Heart left ventricle (tissue), 16 donors: Measurements from ENCODE around the gene RXFP2. TPM values are rescaled to one million over a fixed set of nuclear protein-coding genes. Genes with fewer than 3 reads are reported as not detected.

Source experiments
- ATAC-seq, 4 donors: fragments of 200-7000 bp; cut with Tn5 transposase; one replicate each; pipeline ENCODE4 v1.9.1; 2020 to 2022; ENCODE audit warnings: moderate library complexity in 4 of 4, mild to moderate bottlenecking in 3 of 4, moderate number of reproducible peaks in 1 of 4
- DNase-seq, 5 donors: peaks; one replicate each; pipeline ENCODE4 v3.0.0-alpha.2; 2020
- H3K27ac ChIP-seq, 12 donors: fragments of 200-600 bp; sonication (generic) in 4 of 12; one replicate each; pipeline versions ENCODE4 v1.5.0 to v1.8.0; 2016 to 2022; ENCODE audit warnings: mild to moderate bottlenecking in 2 of 12
- H3K27me3 ChIP-seq, 9 donors: fragments of 200-600 bp; sonication (generic) in 2 of 9; one replicate each; pipeline versions ENCODE4 v1.5.1 to v1.8.0; 2016 to 2022; ENCODE audit warnings: mild to moderate bottlenecking in 3 of 9
- H3K36me3 ChIP-seq, 9 donors: fragments of 200-600 bp; sonication (generic) in 2 of 9; one replicate each; pipeline versions ENCODE4 v1.5.0 to v1.8.0; 2018 to 2022; ENCODE audit warnings: mild to moderate bottlenecking in 2 of 9
- H3K4me1 ChIP-seq, 12 donors: fragments of 200-600 bp; sonication (generic) in 4 of 12; one replicate each; pipeline versions ENCODE4 v1.5.0 to v1.8.0; 2016 to 2022; ENCODE audit warnings: mild to moderate bottlenecking in 3 of 12
- H3K4me3 ChIP-seq, 12 donors: fragments of 200-600 bp; sonication (generic) in 4 of 12; one replicate each; pipeline versions ENCODE4 v1.5.0 to v1.8.0; 2017 to 2022; ENCODE audit warnings: mild to moderate bottlenecking in 9 of 12, moderate library complexity in 4 of 12
- H3K9me3 ChIP-seq, 12 donors: fragments of 200-600 bp; sonication (generic) in 4 of 12; one replicate each; pipeline versions ENCODE4 v1.5.0 to v1.8.0; 2016 to 2022; ENCODE audit warnings: mild to moderate bottlenecking in 1 of 12
- CTCF ChIP-seq, 12 donors: fragments of 200-600 bp; sonication (generic) in 4 of 12; IDR thresholded peaks; one replicate each; pipeline versions ENCODE4 v1.5.0 to v1.8.0; 2018 to 2022; ENCODE audit warnings: antibody characterized with exemption in 12 of 12, mild to moderate bottlenecking in 5 of 12
- POLR2A ChIP-seq, 2 donors: fragments of 450-650 bp; IDR thresholded peaks; one replicate each; pipeline ENCODE4 v1.6.1; 2017; ENCODE audit warnings: antibody characterized with exemption in 2 of 2, mild to moderate bottlenecking in 2 of 2, moderate library complexity in 2 of 2
- WGBS, 4 donors: extraction: QIAGEN DNeasy Blood & Tissue Kit in 2 of 4; methylation state at CpG; one replicate each; pipeline versions ENCODE4 v1.1.5 to v1.1.7; 2013 to 2018; 5-methylcytosine and 5-hydroxymethylcytosine counted together
- intact Hi-C, 10 donors: fragments of 100-400 bp; cut with DNase I; formaldehyde crosslinking; loops; one replicate each; pipeline versions ENCODE4 v1.11.1 to v1.14.2; 2022
- polyA plus RNA-seq, 2 donors: library from polyadenylated mRNA; stranded (reverse); fragments of 200-250 nt; gene quantifications; one replicate each; pipeline ENCODE4 v1.2.3, GENCODE V29; 2013
- total RNA-seq, 9 donors: library from RNA; depleted of rRNA in 2 of 9; stranded (reverse); fragments of >200 nt in 2 of 9; fragmentation: NEBNext Ultra II Directional in 3 of 9; extraction: Animal tissue kit (Norgen Biotek cat#: 25700) in 3 of 9; gene quantifications; one replicate each; pipeline versions ENCODE4 v1.1.0 to v1.2.4, GENCODE V29; 2016 to 2023
- donor health status: ischemic (EF 13 %, LVEDD 7.1; RV severe dilation, severe dysfunction).
- donor health status: healthy with polysubstance abuse.
- donor health status: DM: no; HTN: yes; CAD: no.
- donor health status: DM: no; HTN: no; CAD: no.
- donor health status: ischemic (EF 25% LVEDD 6.9; RV normal size, moderate dysfunction).
- donor health status: ischemic (EF 25% LVEDD 5.7; RV mildly dilated, moderate dysfunction).
- donor health status: healthy.
- donor health status: DM: yes; HTN: yes; CAD: no.
- donor health status: ischemic (EF 35%, LVEDD 5.7; RV mildly dilated, moderate dysfunction).
- donor health status: nonischemic (EF 11% LVEDD 7.7; RV severe dilation, severe dysfunction).
- donor health status: DM: yes; HTN: yes; CAD: no.
- donor health status: PGD.
- donor health status: ischemic (EF 29% LVEDD 5.4; RV normal size, mild dysfunction).
- donor health status: nonischemic (EF 23%, LVEDD 6.1; RV moderate dilation, normal function).

The RXFP2 gene
- total and polyA plus RNA-seq, 11 donors: not detected

DNA sequence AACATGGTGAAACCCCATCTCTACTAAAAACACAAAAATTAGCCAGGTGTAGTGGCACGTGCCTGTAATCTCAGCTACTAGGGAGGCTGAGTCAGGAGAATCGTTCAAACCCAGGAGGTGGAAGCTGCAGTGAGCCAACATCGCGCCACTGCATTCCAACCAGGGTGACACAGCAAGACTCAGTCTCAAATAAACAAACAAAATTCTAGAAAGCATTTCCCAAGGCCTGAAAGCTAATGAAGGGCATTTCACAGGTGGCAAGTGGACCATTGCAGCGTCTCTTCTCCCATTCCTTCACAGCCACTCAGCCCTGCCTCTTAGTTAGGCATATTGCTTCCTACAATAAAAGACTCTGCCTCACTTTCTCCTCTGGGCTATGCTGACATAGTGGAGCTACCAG lies 13.5 kb upstream of the RXFP2 start:
- intact Hi-C loops: no loop called here
- TF ChIP-seq POLR2A (IDR thresholded peaks at IDR 0.05) (no peak), CTCF (IDR thresholded peaks at IDR 0.05) (no peak)
- DNase-seq (no peak), ATAC-seq (no peak)
- H3K27me3 ChIP-seq: peaks cover 0 to 23% (median 0%) of the 10 kb centered on the region in 9 donors
- H3K9me3 ChIP-seq: no peaks in the 10 kb centered on the region
- no peak overlapping the region for H3K4me3 ChIP-seq
- H3K27ac ChIP-seq: no peak overlapping the region
- H3K4me1 ChIP-seq: no peaks in the 10 kb centered on the region
- 91 to 93% (median 92%) methylated on average over 5 of the region's 5 CpGs for WGBS, 4 donors
- no peaks in the 10 kb centered on the region for H3K36me3 ChIP-seq

- 46 to 64% (median 56%) methylated on average over 6 of the region's 6 CpGs for WGBS, 4 donors
- H3K27ac ChIP-seq: no peak overlapping the region
- peaks cover 0 to 10% (median 0%) of the 10 kb centered on the region in 12 donors for H3K4me1 ChIP-seq
- peaks cover 0 to 3% (median 0%) of the 10 kb centered on the region in 9 donors for H3K27me3 ChIP-seq
- intact Hi-C loops: loop anchor here in 1 of 10 donors (10.0 kb wide), 1 partner anchor 187 kb away; no protein-coding TSS in a partner anchor
- H3K36me3 ChIP-seq: no peaks in the 10 kb centered on the region
- no peak for ATAC-seq
- no peak for DNase-seq
- H3K4me3 ChIP-seq: no peak overlapping the region
- TF ChIP-seq POLR2A (IDR thresholded peaks at IDR 0.05) (no peak), CTCF (IDR thresholded peaks at IDR 0.05) (no peak)
- no peaks in the 10 kb centered on the region for H3K9me3 ChIP-seq
These were observed 7.4 kb upstream of the RXFP2 start for GRCh38 chr13:31731921-31732320.

DNA sequence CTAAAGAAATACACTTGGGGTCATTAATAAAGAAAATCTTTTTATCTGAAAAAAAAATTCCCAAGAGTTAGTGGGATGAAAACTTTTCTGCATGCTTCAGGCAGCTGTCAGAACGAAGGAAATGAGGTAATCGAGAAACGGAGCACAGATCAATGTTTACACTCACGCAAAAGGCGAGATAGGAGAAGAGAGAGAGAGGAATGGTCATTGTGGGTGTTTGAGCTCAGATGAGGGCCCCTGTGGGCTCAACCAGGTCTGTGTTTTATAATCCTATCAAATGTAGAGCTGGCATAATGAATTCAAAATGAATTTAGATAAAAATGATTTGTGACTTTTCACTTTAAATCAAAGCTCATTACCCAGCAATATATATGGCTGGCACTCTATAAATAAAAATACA lies 6.3 kb upstream of the RXFP2 start:
- TF ChIP-seq POLR2A (IDR thresholded peaks at IDR 0.05) (no peak), CTCF (IDR thresholded peaks at IDR 0.05) (no peak)
- intact Hi-C loops: loop anchor here in 1 of 10 donors (10.0 kb wide), 1 partner anchor 188 kb away; no protein-coding TSS in a partner anchor
- Histone ChIP-seq H3K4me3 (peak overlapping the region in 6 of 12 donors; percentile 6 to 39 (median 22)), H3K36me3 (no peaks in the 10 kb centered on the region), H3K9me3 (no peaks in the 10 kb centered on the region), H3K4me1 (peaks cover 0 to 10% (median 0%) of the 10 kb centered on the region in 12 donors), H3K27me3 (no peaks in the 10 kb centered on the region), H3K27ac (no peak overlapping the region)
- DNase-seq (no peak), ATAC-seq (no peak)
- 29 to 39% (median 35%) methylated on average over 5 of the region's 5 CpGs for WGBS, 4 donors

DNA sequence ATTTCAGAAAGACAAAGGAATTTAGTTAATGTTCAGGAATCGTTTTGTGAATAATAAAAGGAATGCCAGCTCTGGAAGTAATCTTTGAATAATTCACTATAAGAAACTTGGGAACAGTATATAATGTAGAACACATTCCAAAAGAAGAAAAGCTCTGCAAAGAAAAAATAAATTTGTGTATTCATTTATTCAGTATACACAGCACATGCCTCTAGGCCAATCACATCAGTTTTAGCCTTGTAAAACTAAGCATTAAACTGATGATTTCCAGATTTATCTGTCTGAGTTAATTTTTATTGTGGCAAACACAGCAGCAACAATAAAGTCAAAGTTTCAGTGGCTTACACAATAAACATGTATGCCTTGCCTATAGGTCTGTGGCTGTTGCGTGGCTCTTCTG lies 5.7 kb upstream of the RXFP2 start:
- H3K27ac ChIP-seq: no peak overlapping the region
- intact Hi-C loops: loop anchor here in 1 of 10 donors (10.0 kb wide), 1 partner anchor 189 kb away; no protein-coding TSS in a partner anchor
- ATAC-seq (no peak), DNase-seq (no peak)
- no peaks in the 10 kb centered on the region for H3K36me3 ChIP-seq
- WGBS, 4 donors: 77 to 83% (median 81%) methylated on average over 2 of the region's 2 CpGs
- no peak for TF ChIP-seq POLR2A (IDR thresholded peaks at IDR 0.05)
- no peak for TF ChIP-seq CTCF (IDR thresholded peaks at IDR 0.05)
- H3K27me3 ChIP-seq: no peaks in the 10 kb centered on the region
- no peak overlapping the region for H3K4me3 ChIP-seq
- H3K4me1 ChIP-seq: peaks cover 0 to 10% (median 0%) of the 10 kb centered on the region in 12 donors
- H3K9me3 ChIP-seq: no peaks in the 10 kb centered on the region
